ENCODE data around the gene AQP12A. TPM values are rescaled to one million over a fixed set of nuclear protein-coding genes. Genes with fewer than 3 reads are reported as not detected.

Gene AQP12A
- total and polyA plus RNA-seq, 9 of the 15 experiments (the other 6 are each of a cell fraction or from before 2014, with no cell fraction given) = not detected

GRCh38 chr2:240730501-240731177 is 39.0 kb downstream of the AQP12A start:
- FAIRE-seq = no peak
- POLR2A ChIA-PET = interaction anchor here (0.6 to 0.7 kb wide), 2 partner anchors 56 to 280 kb away, joined by 3 read pairs; no protein-coding TSS in a partner anchor
- H3K27me3 ChIP-seq (ENCODE audit: control insufficient read depth in 2 of 2, insufficient read depth in 2 of 2, low read length in 2 of 2) = peaks cover 0 to 46% of the 10 kb centered on the region in 2 experiments; a peak in 2 of 5 replicates

More at GRCh38 chr2:240730501-240731177, 39.0 kb downstream of the AQP12A start:
- intact Hi-C loops (cut with micrococcal nuclease) (no loop called here), in situ Hi-C loops (cut with MboI) (no loop called here)
- ATAC-seq = no peak
- peaks cover 0 to 7% of the 10 kb centered on the region in 2 experiments; a peak in 1 of 5 replicates for H3K4me1 ChIP-seq (replicated peaks in 1 of 2; ENCODE audit: control insufficient read depth in 2 of 2, insufficient read depth in 2 of 2, low read length in 2 of 2)
- no peak overlapping the region for H3K4me2 ChIP-seq (ENCODE audit: insufficient read depth, low read length)
- no peaks in the 10 kb centered on the region for H4K20me1 ChIP-seq (replicated peaks; ENCODE audit: control insufficient read depth, insufficient read depth, low read length)
- H3K9me3 ChIP-seq (replicated peaks; ENCODE audit: control insufficient read depth, insufficient read depth, low read depth, low read length) = no peaks in the 10 kb centered on the region
- TF ChIP-seq LCOR (CRISPR knock-in tag; IDR thresholded peaks at IDR 0.05) (no peak), ZBTB7A (IDR thresholded peaks at IDR 0.05; ENCODE audit: borderline replicate concordance, control insufficient read depth, low read depth, low read length) (no peak), MAX (CRISPR knock-in tag; IDR thresholded peaks at IDR 0.05) (no peak), SETDB1 (IDR thresholded peaks at IDR 0.05; ENCODE audit: low read length) (no peak), THRAP3 (IDR thresholded peaks at IDR 0.05; ENCODE audit: borderline replicate concordance) (no peak), NCOR1 (IDR thresholded peaks at IDR 0.05) (no peak), THRA (IDR thresholded peaks at IDR 0.05) (no peak), HBP1 (CRISPR knock-in tag; IDR thresholded peaks at IDR 0.05) (no peak), GABPA (tag; conservative IDR thresholded peaks at IDR 0.05; ENCODE audit: low read depth) (no peak), ZNF277 (CRISPR knock-in tag; IDR thresholded peaks at IDR 0.05; ENCODE audit: borderline replicate concordance) (no peak), IRF2 (CRISPR knock-in tag; IDR thresholded peaks at IDR 0.05) (no peak), ZNF696 (CRISPR knock-in tag; conservative IDR thresholded peaks at IDR 0.05) (no peak), FIP1L1 (IDR thresholded peaks at IDR 0.05; ENCODE audit: low read depth, low read length, poor library complexity, severe bottlenecking) (no peak), TEAD2 (tag; IDR thresholded peaks at IDR 0.05) (no peak)
- BruUV-seq (replicated peaks) = no TSS peak
- H3K36me3 ChIP-seq (ENCODE audit: control insufficient read depth, insufficient read depth, low read length) = no peaks in the 10 kb centered on the region
- no peaks in the 10 kb centered on the region for H3K79me2 ChIP-seq (ENCODE audit: control insufficient read depth, insufficient read depth, low read length)
- no peaks in the 10 kb centered on the region for H3K9me1 ChIP-seq (ENCODE audit: control insufficient read depth, insufficient read depth, low read length)
- no peak overlapping the region for H3K27ac ChIP-seq (ENCODE audit: extremely low read depth, low read depth, low read length)
- CTCF ChIA-PET (ENCODE audit: low intra/inter-chr PET ratio) = no interaction called here
- 4% methylated on average over 9 of the region's 10 CpGs for WGBS (ENCODE audit: insufficient coverage, low coverage, missing lambda C conversion rate)
- H3K4me3 ChIP-seq = no peak overlapping the region
- H3K9ac ChIP-seq (ENCODE audit: insufficient read depth in 1 of 2, low read depth in 2 of 2, low read length in 2 of 2) = no peak overlapping the region
- no peak overlapping the region for H2AFZ ChIP-seq (ENCODE audit: low read depth, low read length)
- DNase-seq (ENCODE audit: extremely low read depth in 1 of 4, low spot score in 3 of 4) = no peak
